Measurements from ENCODE around the gene PACS2. TPM values are rescaled to one million over a fixed set of nuclear protein-coding genes. Genes with fewer than 3 reads are reported as not detected.

The PACS2 gene
- total RNA-seq, 1 donor from 2014 or later = 263 TPM

DNA sequence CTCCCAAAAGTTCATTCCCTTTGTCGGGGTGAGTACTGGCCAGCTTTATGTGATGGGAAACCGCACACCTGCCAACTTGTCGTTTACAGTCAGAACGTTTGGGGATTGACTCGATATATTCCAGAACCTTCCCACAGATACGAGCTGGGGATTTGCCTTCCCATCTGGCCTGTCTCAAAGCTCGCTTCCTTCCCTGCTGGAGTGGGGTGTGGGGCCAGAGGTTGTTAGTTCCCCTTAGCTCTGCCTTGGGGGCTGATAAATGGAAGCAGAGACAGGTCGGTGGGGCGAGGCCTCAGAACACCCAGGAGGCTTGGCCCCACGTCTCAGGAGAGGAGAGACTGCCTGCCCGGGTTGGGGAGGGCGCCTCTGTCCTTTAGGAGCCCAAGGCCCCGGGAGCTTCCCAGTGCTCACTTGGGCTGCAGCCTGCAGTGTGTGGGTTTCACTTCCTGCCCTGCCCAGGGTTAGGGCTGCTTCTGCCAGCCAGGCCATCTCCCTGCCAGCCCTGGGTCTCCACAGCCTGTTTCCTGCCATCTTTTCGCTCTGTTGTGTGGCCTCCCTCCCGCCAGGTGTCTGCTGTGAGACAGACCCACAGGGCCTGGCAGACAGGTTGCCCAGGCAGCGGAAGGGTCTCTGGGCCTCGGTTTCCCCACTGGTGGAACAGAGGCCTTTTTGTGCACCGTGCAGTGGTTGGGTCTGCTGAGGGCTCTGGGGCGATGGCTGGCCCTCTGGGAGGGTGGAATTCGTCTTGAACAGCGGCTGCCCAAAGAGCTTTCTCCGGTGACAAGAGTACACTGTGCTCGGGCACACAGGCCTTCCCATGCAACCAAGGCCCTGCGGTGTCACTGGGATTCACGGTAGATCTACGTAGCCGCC, 75.7 kb downstream of the PACS2 start:
- peaks cover 15% of the 10 kb centered on the region for H3K9me3 Mint-ChIP-seq (ENCODE audit: unreplicated experiment)
- H3K27ac Mint-ChIP-seq (ENCODE audit: unreplicated experiment) = peak overlapping the region; percentile 33
- DNase-seq = no peak
- H3K27me3 Mint-ChIP-seq (ENCODE audit: unreplicated experiment) = peaks cover 12% of the 10 kb centered on the region
- H3K4me3 Mint-ChIP-seq (ENCODE audit: unreplicated experiment) = no peak overlapping the region
- TF ChIP-seq CTCF (IDR thresholded peaks at IDR 0.05; ENCODE audit: partially characterized antibody, unreplicated experiment) = no peak
- no peaks in the 10 kb centered on the region for H3K36me3 Mint-ChIP-seq (ENCODE audit: unreplicated experiment)
- peaks cover 28% of the 10 kb centered on the region for H3K4me1 Mint-ChIP-seq (ENCODE audit: low read depth, unreplicated experiment)

DNA sequence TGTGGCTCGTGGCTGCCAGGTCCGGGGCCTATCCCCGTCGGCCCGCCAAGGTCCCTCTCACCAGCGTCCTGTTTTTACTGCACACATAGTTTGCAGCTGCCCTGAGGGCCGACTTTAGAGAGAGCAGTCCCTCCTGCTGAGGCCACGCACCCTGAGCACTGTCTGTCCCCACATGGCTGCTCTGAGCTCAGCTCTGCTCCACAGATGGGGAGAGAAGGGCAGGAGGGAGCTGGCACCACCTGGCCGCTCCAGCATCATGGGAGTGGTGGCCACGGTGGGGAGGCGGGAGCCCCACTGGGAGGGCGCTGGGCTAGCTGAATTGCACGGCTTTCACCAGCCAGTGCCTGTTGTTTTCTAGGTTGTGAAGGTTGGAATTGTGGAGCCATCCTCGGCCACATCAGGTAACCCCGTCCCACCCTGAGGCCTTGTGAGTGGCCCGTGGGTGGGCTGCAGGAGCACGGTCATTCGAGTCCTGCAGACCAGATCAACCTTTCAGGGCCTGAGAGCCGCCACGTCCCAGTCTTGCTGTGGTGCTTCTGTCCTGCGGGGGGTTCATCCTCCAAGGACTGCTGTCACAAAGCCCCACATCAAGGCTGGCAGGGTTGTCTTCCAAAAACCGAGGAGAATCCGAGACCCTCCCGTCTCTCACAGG, 76.4 kb downstream of the PACS2 start:
- H3K27me3 Mint-ChIP-seq (ENCODE audit: unreplicated experiment) = peaks cover 12% of the 10 kb centered on the region
- H3K9me3 Mint-ChIP-seq (ENCODE audit: unreplicated experiment) = peaks cover 15% of the 10 kb centered on the region
- no peak overlapping the region for H3K27ac Mint-ChIP-seq (ENCODE audit: unreplicated experiment)
- H3K36me3 Mint-ChIP-seq (ENCODE audit: unreplicated experiment) = no peaks in the 10 kb centered on the region
- DNase-seq = no peak
- H3K4me1 Mint-ChIP-seq (ENCODE audit: low read depth, unreplicated experiment) = peaks cover 28% of the 10 kb centered on the region
- H3K4me3 Mint-ChIP-seq (ENCODE audit: unreplicated experiment) = no peak overlapping the region
- no peak for TF ChIP-seq CTCF (IDR thresholded peaks at IDR 0.05; ENCODE audit: partially characterized antibody, unreplicated experiment)

- no peaks in the 10 kb centered on the region for H3K36me3 Mint-ChIP-seq (ENCODE audit: unreplicated experiment)
- H3K4me3 Mint-ChIP-seq (ENCODE audit: unreplicated experiment) = no peak overlapping the region
- DNase-seq = no peak
- peaks cover 12% of the 10 kb centered on the region for H3K27me3 Mint-ChIP-seq (ENCODE audit: unreplicated experiment)
- peaks cover 15% of the 10 kb centered on the region for H3K9me3 Mint-ChIP-seq (ENCODE audit: unreplicated experiment)
- no peak for TF ChIP-seq CTCF (IDR thresholded peaks at IDR 0.05; ENCODE audit: partially characterized antibody, unreplicated experiment)
- peaks cover 28% of the 10 kb centered on the region for H3K4me1 Mint-ChIP-seq (ENCODE audit: low read depth, unreplicated experiment)
- H3K27ac Mint-ChIP-seq (ENCODE audit: unreplicated experiment) = peak overlapping the region; percentile 78
Observed at GRCh38 chr14:105391541-105391940, 77.0 kb downstream of the PACS2 start.

DNA sequence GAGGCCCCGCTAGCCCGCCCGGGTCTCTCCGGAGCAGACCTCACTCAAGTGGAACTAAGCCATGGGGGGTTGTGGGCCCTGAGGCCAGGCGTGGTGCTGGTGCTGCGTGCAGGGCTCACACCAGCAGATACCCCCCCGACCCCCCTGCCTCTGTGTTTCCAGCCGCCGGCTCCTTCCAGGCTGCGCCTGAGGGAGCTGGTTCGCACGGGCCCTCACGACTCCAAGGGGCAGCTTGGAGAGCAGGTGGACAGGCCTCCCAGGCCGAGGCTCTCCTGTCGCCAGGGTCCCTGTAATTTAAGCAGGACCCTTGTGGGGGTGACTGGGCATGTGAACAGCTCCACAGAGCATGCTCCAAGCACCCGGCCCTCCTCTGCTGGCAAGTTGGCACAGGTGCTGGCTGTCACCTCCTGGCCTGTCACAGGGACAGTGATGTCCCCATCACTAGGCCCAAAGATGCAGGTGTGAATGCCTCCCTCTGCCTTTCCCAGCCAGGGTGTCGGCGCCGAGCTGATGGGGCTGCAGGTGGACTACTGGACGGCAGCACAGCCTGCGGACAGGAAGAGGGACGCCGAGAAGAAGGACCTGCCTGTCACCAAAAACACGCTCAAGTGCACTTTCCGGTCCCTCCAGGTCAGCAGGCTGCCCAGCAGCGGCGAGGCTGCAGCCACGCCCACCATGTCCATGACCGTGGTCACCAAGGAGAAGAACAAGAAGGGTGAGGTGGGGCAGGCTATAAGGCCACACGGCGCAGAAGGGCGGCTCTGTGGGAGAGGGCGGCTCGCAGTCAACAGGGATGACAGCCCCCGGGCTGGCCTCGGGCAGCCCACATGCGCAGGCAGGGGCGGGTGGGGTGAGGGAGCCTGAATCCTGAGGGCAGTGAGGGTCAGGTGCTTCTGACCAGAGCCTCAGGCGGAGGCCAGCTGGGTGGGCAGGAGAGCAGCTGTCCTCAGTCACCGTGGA, 77.9 kb downstream of the PACS2 start:
- TF ChIP-seq CTCF (IDR thresholded peaks at IDR 0.05; ENCODE audit: partially characterized antibody, unreplicated experiment) = no peak
- Mint-ChIP-seq H3K4me1 (ENCODE audit: low read depth, unreplicated experiment) (peaks cover 28% of the 10 kb centered on the region), H3K4me3 (ENCODE audit: unreplicated experiment) (peak overlapping the region; percentile 34), H3K9me3 (ENCODE audit: unreplicated experiment) (peaks cover 15% of the 10 kb centered on the region), H3K27me3 (ENCODE audit: unreplicated experiment) (peaks cover 12% of the 10 kb centered on the region), H3K27ac (ENCODE audit: unreplicated experiment) (peak overlapping the region; percentile 80), H3K36me3 (ENCODE audit: unreplicated experiment) (no peaks in the 10 kb centered on the region)
- no peak for DNase-seq

Measured in glutamatergic neuron (in vitro differentiated cells).